Endothelial cell (in vitro differentiated cells): ENCODE data around the gene RAPGEF2. TPM values are rescaled to one million over a fixed set of nuclear protein-coding genes. Genes with fewer than 3 reads are reported as not detected.

Experiments
- DNase-seq: peaks from one replicate; pipeline ENCODE4 v3.0.0; 2021; ENCODE audit warnings: low spot score
- H3K27ac Mint-ChIP-seq: one replicate; pipeline ENCODE4 v1.8.0; 2021; ENCODE audit warnings: mixed read lengths, inconsistent platforms; ENCODE audit not compliant: unreplicated experiment
- H3K27me3 Mint-ChIP-seq: one replicate; pipeline ENCODE4 v1.8.0; 2021; ENCODE audit warnings: mild to moderate bottlenecking, moderate library complexity, mixed read lengths, inconsistent platforms; ENCODE audit not compliant: unreplicated experiment
- H3K36me3 Mint-ChIP-seq: one replicate; pipeline ENCODE4 v1.8.0; 2021; ENCODE audit warnings: mild to moderate bottlenecking, low read depth, mixed read lengths, inconsistent platforms; ENCODE audit not compliant: unreplicated experiment
- H3K4me1 Mint-ChIP-seq: one replicate; pipeline ENCODE4 v1.8.0; 2021; ENCODE audit warnings: mild to moderate bottlenecking, mixed read lengths, inconsistent platforms; ENCODE audit not compliant: unreplicated experiment
- H3K4me3 Mint-ChIP-seq: one replicate; pipeline ENCODE4 v1.8.0; 2021; ENCODE audit warnings: mild to moderate bottlenecking, mixed read lengths, inconsistent platforms; ENCODE audit not compliant: unreplicated experiment
- H3K9me3 Mint-ChIP-seq: one replicate; pipeline ENCODE4 v1.8.0; 2021; ENCODE audit warnings: mixed read lengths, inconsistent platforms; ENCODE audit not compliant: unreplicated experiment
- total RNA-seq: library from RNA; stranded (reverse); fragmentation: NEBNext Ultra II Directional; extraction: Animal tissue kit (Norgen Biotek cat#: 25700); gene quantifications from one replicate; pipeline ENCODE4 v1.2.1, GENCODE V29; 2021; ENCODE audit not compliant: unreplicated experiment
- TF ChIP-seq, protein P1 (sequence below): fragments of 200-600 bp; sonication (generic); IDR thresholded peaks from one replicate; pipeline ENCODE4 v1.5.0; 2021; ENCODE audit warnings: antibody characterized with exemption; ENCODE audit not compliant: unreplicated experiment

RAPGEF2 gene
- total RNA-seq, 1 donor from 2014 or later: 108 TPM

DNA sequence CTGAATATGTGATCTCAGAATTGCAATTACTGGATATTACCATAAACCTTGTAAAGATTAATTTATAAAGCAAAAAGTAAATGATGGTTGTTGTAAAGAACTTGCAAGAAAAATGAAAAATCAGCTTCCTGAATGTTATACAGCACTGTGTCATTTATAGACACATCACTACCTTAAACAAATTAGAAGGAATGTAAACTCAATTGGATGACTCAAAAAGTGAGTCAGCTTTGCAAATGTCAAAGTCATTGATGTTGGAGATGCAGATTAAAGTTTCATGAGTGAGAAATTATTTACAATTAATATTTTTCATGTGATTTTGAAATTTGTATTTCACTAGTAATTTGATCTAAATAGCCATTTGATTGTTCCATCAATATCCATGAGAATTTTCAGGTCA is 193.2 kb downstream of the RAPGEF2 start:
- H3K4me3 Mint-ChIP-seq: no peak overlapping the region
- H3K9me3 Mint-ChIP-seq: no peaks in the 10 kb centered on the region
- TF ChIP-seq, protein P1, sequence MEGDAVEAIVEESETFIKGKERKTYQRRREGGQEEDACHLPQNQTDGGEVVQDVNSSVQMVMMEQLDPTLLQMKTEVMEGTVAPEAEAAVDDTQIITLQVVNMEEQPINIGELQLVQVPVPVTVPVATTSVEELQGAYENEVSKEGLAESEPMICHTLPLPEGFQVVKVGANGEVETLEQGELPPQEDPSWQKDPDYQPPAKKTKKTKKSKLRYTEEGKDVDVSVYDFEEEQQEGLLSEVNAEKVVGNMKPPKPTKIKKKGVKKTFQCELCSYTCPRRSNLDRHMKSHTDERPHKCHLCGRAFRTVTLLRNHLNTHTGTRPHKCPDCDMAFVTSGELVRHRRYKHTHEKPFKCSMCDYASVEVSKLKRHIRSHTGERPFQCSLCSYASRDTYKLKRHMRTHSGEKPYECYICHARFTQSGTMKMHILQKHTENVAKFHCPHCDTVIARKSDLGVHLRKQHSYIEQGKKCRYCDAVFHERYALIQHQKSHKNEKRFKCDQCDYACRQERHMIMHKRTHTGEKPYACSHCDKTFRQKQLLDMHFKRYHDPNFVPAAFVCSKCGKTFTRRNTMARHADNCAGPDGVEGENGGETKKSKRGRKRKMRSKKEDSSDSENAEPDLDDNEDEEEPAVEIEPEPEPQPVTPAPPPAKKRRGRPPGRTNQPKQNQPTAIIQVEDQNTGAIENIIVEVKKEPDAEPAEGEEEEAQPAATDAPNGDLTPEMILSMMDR: no peak
- no peaks in the 10 kb centered on the region for H3K36me3 Mint-ChIP-seq
- DNase-seq: no peak
- peaks cover 17% of the 10 kb centered on the region for H3K4me1 Mint-ChIP-seq
- peaks cover 2% of the 10 kb centered on the region for H3K27me3 Mint-ChIP-seq
- no peak overlapping the region for H3K27ac Mint-ChIP-seq

DNA sequence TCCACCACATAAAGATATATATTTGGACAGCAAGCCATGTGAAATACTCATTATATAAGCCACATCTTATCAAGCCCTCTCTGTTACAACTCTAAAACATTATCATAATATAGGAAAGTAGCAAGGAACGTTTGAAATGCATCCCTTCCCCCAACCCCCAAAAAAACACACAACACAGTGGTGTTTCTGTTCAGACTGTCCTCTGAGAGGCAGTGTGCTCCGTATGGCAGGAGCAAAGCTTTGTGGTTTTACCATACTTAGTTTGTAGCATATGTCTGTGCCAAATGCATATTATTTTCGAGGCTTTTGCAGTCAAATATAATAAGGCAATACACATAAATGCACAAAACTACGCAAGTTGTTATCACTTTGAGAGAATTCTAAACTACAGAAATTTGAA is 194.2 kb downstream of the RAPGEF2 start:
- Mint-ChIP-seq H3K27ac (no peak overlapping the region), H3K4me3 (no peak overlapping the region), H3K4me1 (peaks cover 14% of the 10 kb centered on the region), H3K9me3 (no peaks in the 10 kb centered on the region), H3K27me3 (peaks cover 2% of the 10 kb centered on the region), H3K36me3 (no peaks in the 10 kb centered on the region)
- no peak for DNase-seq
- TF ChIP-seq, protein P1: no peak

DNA sequence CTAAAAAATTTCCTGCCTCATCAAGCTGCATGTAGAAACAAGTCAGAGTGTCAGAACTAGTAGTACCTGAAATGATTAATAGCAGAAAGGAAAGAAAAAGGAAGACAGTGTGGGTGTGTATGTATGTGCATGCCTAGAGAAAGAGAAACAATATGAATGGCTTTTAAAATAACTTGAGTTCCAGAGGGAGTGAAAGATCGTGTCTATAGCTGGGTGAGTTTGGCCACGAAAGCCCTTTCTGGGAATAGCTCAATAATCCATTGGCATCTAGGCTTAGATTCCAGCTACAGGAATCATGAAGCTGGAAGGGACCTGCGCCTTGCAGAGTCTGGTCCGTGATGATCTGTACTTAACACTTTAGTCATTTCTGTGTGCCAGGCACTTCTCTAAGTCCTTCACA is 195.6 kb downstream of the RAPGEF2 start:
- TF ChIP-seq, protein P1: no peak
- Mint-ChIP-seq H3K4me1 (peaks cover 10% of the 10 kb centered on the region), H3K9me3 (no peaks in the 10 kb centered on the region), H3K27me3 (no peaks in the 10 kb centered on the region), H3K4me3 (no peak overlapping the region), H3K36me3 (no peaks in the 10 kb centered on the region), H3K27ac (no peak overlapping the region)
- DNase-seq: no peak

DNA sequence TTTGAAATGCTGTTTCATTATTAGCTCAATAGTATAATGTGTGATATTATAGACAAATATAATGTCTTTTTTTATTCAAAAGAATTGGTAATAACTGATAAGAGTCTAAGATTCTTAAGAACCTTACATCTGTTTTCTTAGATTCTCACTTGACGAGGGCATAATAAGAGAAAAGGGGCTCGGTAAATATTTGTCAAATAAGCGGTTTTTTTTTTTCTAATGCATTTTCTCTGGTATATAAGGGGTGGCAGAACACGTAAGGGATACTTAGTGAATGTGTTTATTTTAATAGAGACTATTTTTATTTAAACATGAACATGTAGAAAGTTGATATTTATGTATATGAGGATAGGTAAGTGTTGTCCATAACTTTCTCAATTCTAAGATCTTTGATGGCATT is 200.6 kb downstream of the RAPGEF2 start:
- Mint-ChIP-seq H3K27ac (no peak overlapping the region), H3K4me3 (no peak overlapping the region), H3K27me3 (no peaks in the 10 kb centered on the region), H3K9me3 (no peaks in the 10 kb centered on the region), H3K36me3 (peaks cover 11% of the 10 kb centered on the region), H3K4me1 (peaks cover 9% of the 10 kb centered on the region)
- DNase-seq: no peak
- TF ChIP-seq, protein P1: no peak

DNA sequence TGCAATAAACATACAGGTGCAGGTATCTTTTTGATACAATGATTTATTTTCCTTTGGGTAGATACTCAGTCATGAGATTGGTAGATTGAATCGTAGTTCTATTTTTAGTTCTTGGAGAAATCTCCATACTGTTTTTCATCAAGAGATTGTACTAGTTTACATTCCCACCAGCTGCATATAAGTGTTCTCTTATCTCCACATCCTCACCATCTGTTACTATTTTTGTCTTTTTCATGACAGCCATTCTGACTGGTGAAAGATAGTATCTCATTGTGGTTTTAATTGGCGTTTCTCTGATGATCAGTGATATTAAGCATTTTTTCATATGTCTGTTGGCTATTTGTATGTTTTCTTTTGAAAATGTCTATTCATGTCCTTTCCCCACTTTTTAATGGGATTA is 202.2 kb downstream of the RAPGEF2 start:
- no peak overlapping the region for H3K4me3 Mint-ChIP-seq
- H3K27ac Mint-ChIP-seq: no peak overlapping the region
- TF ChIP-seq, protein P1: no peak
- DNase-seq: no peak
- H3K36me3 Mint-ChIP-seq: peaks cover 11% of the 10 kb centered on the region
- no peaks in the 10 kb centered on the region for H3K9me3 Mint-ChIP-seq
- H3K4me1 Mint-ChIP-seq: peaks cover 21% of the 10 kb centered on the region
- peaks cover 5% of the 10 kb centered on the region for H3K27me3 Mint-ChIP-seq
